K562 (cell line): ENCODE measurements around the gene SNPH. TPM values are rescaled to one million over a fixed set of nuclear protein-coding genes. Genes with fewer than 3 reads are reported as not detected.
A peak's percentile ranks its signal among the peaks of the same experiment; 100 is the strongest.

Source experiments
- ATAC-seq: fragments of 200-7000 bp; cut with Tn5 transposase; 3 replicates; pipeline ENCODE4 v1.9.1; 2020; ENCODE audit warnings: moderate library complexity
- BruUV-seq: library from RNA; stranded (reverse); fragments of 400-500 nt; replicated peaks from 2 replicates; lab custom pipeline; 2021; lab: Mats Ljungman, UMichigan
- CTCF ChIA-PET: fragments of 300-600 bp; formaldehyde crosslinking; extraction: SDS; loops from one replicate; lab custom pipeline; 2021; ENCODE audit warnings: low intra/inter-chr PET ratio; lab: Yijun Ruan, JAX
- POLR2A ChIA-PET: fragments of 300-600, 350-650 bp; sonication (Branson Sonifier 250); formaldehyde crosslinking; extraction: SDS; loops from one replicate; lab custom pipeline; 2021; ENCODE audit warnings: antibody characterized with exemption, inconsistent platforms; lab: Yijun Ruan, JAX
- DNase-seq, 4 experiments: peaks; one replicate each; pipeline versions ENCODE4 v3.0.0 to v3.0.0-alpha.2; 2011 to 2018; ENCODE audit warnings: low spot score in 3 of 4, mixed read lengths in 3 of 4; ENCODE audit errors: extremely low read depth in 1 of 4
- FAIRE-seq: peaks from 2 replicates; lab custom pipeline; 2011; peaks lifted over from hg19 to GRCh38; lab: Jason Lieb, UNC
- H2AFZ ChIP-seq: 2 replicates; pipeline ENCODE4 v1.6.0; 2011; ENCODE audit warnings: low read depth, low read length, control low read depth, inconsistent platforms
- H3K27ac ChIP-seq: fragments of 200-600 bp; 3 replicates; pipeline ENCODE4 v1.8.0; 2011; ENCODE audit warnings: low read depth, mild to moderate bottlenecking, control low read depth, inconsistent platforms, low read length, moderate library complexity, mixed read lengths; ENCODE audit errors: extremely low read depth
- H3K27me3 ChIP-seq, 2 experiments: fragments of 300-600 bp in 1 of 2; 2 replicates in 1 of 2; 3 replicates in 1 of 2; pipeline versions ENCODE4 v1.6.0 to v1.8.0; 2011; ENCODE audit warnings: inconsistent platforms in 2 of 2, low read length in 2 of 2, mild to moderate bottlenecking in 1 of 2, mixed read lengths in 1 of 2, moderate library complexity in 1 of 2; ENCODE audit not compliant: control insufficient read depth in 2 of 2, insufficient read depth in 2 of 2
- H3K36me3 ChIP-seq: fragments of 300-600 bp; 3 replicates; pipeline ENCODE4 v1.8.0; 2011; ENCODE audit warnings: mild to moderate bottlenecking, low read length, inconsistent platforms; ENCODE audit not compliant: control insufficient read depth, insufficient read depth
- H3K4me1 ChIP-seq, 2 experiments: fragments of 200-600 bp in 1 of 2; replicated peaks in 1 of 2; 2 replicates in 1 of 2; 3 replicates in 1 of 2; pipeline versions ENCODE4 v1.5.1 to v1.8.0; 2011; ENCODE audit warnings: inconsistent platforms in 2 of 2, low read length in 2 of 2, mild to moderate bottlenecking in 1 of 2, mixed read lengths in 1 of 2, moderate library complexity in 1 of 2; ENCODE audit not compliant: control insufficient read depth in 2 of 2, insufficient read depth in 2 of 2
- H3K4me2 ChIP-seq: 2 replicates; pipeline ENCODE4 v1.6.1; 2011; ENCODE audit warnings: low read length, control low read depth, inconsistent platforms, mixed read lengths; ENCODE audit not compliant: insufficient read depth
- H3K4me3 ChIP-seq: fragments of 200-600 bp; sonication (generic), shearing (Covaris generic); 2 replicates; pipeline ENCODE4 v1.5.1; 2016; ENCODE audit warnings: control low read depth, inconsistent platforms
- H3K79me2 ChIP-seq: fragments of 200-600 bp; 3 replicates; pipeline ENCODE4 v1.8.0; 2011; ENCODE audit warnings: low read length, inconsistent platforms; ENCODE audit not compliant: control insufficient read depth, insufficient read depth
- H3K9ac ChIP-seq, 2 experiments: 2 replicates each; pipeline versions ENCODE4 v1.6.0 to v1.6.1; 2011; ENCODE audit warnings: low read depth in 2 of 2, low read length in 2 of 2, control low read depth in 1 of 2, inconsistent platforms in 1 of 2, mild to moderate bottlenecking in 1 of 2, mixed read lengths in 1 of 2; ENCODE audit not compliant: insufficient read depth in 1 of 2
- H3K9me1 ChIP-seq: one replicate; pipeline ENCODE4 v1.6.0; 2011; ENCODE audit warnings: inconsistent platforms, mild to moderate bottlenecking, low read length, moderate library complexity; ENCODE audit not compliant: control insufficient read depth, insufficient read depth
- H3K9me3 ChIP-seq: replicated peaks from 2 replicates; pipeline ENCODE4 v1.5.1; 2011; ENCODE audit warnings: low read depth, low read length, inconsistent platforms; ENCODE audit not compliant: control insufficient read depth, insufficient read depth
- H4K20me1 ChIP-seq: replicated peaks from 2 replicates; pipeline ENCODE4 v1.6.1; 2011; ENCODE audit warnings: low read length, inconsistent platforms, mixed read lengths; ENCODE audit not compliant: control insufficient read depth, insufficient read depth
- ATF2 ChIP-seq: sonication (generic); formaldehyde crosslinking; IDR thresholded peaks from 2 replicates; pipeline ENCODE4 v1.8.1; 2022; ENCODE audit warnings: missing genetic modification reagents
- CTCF ChIP-seq, 3 experiments: IDR thresholded peaks in 2 of 3; conservative IDR thresholded peaks in 1 of 3; 2 replicates each; pipeline ENCODE4 v1.5.1; 2011 to 2012; ENCODE audit warnings: low read length in 3 of 3, mild to moderate bottlenecking in 3 of 3, control low read depth in 2 of 3, improper control_type of control experiment in 1 of 3, inconsistent platforms in 1 of 3, low read depth in 1 of 3, mixed read lengths in 1 of 3, moderate library complexity in 1 of 3; ENCODE audit not compliant: insufficient read depth in 2 of 3
- HNRNPL ChIP-seq: fragments of 200-400 bp; formaldehyde crosslinking; IDR thresholded peaks from 2 replicates; pipeline ENCODE4 v1.6.1; 2017; ENCODE audit warnings: low read depth, mild to moderate bottlenecking, low read length
- ZNF592 ChIP-seq: fragments of 450-650 bp; IDR thresholded peaks from 2 replicates; pipeline ENCODE4 v1.6.1; 2017; ENCODE audit warnings: antibody characterized with exemption, mild to moderate bottlenecking
- WGBS: fragments of 100-300 bp; shearing (Covaris generic); methylation state at CpG from one replicate; pipeline ENCODE4 v1.1.6; 2016; ENCODE audit warnings: low coverage, mixed read lengths; ENCODE audit not compliant: insufficient coverage; ENCODE audit errors: missing lambda C conversion rate; 5-methylcytosine and 5-hydroxymethylcytosine counted together
- in situ Hi-C: fragments of 300-500 bp; cut with MboI; formaldehyde crosslinking; loops from 4 replicates; pipeline ENCODE4 v1.15.0; 2018; ENCODE audit warnings: inconsistent platforms, mixed read lengths
- intact Hi-C: fragments of 100-400 bp; cut with micrococcal nuclease; formaldehyde crosslinking; loops from 2 replicates; pipeline ENCODE4 v1.14.2; 2022
- polyA plus RNA-seq, 8 experiments: library from polyadenylated mRNA; depleted of rRNA in 4 of 8; stranded (reverse) in 5 of 8; unstranded in 3 of 8; fragments of >200 nt; fragmentation: Nextera tagmentation in 2 of 8; fragmentation: Illumina TruSeq in 1 of 8; extraction: Ambion mirVana in 2 of 8; extraction: Trizol in 1 of 8; gene quantifications; 2 replicates each; pipeline versions ENCODE4 v1.2.1 to v1.2.3, GENCODE V29; 2011 to 2014; ENCODE audit warnings: inconsistent platforms in 1 of 8, missing spikeins in 1 of 8
- total RNA-seq, 7 experiments: library from RNA; depleted of rRNA in 6 of 7; stranded (reverse); fragments of >200 nt in 6 of 7; fragmentation: Illumina TruSeq in 2 of 7; extraction: Trizol in 2 of 7; gene quantifications; 2 replicates each; pipeline versions ENCODE4 v1.2.1 to v1.2.3, GENCODE V29; 2011 to 2021; ENCODE audit warnings: low replicate concordance in 1 of 7

SNPH gene
- total and polyA plus RNA-seq, 9 of the 15 experiments (the other 6 are each of a cell fraction or from before 2014, with no cell fraction given), result 0.03 to 4.2 (median 1.4) TPM

GRCh38 chr20:1313236-1313964 lies 47.3 kb downstream of the SNPH start:
- peaks cover 0 to 13% of the 10 kb centered on the region in 2 experiments; a peak in 3 of 5 replicates for H3K4me1 ChIP-seq
- TF ChIP-seq CTCF (IDR thresholded peaks at IDR 0.05 in 2 of 3, conservative IDR thresholded peaks at IDR 0.05 in 1 of 3; ENCODE audit: insufficient read depth in 2 of 3, low read depth in 1 of 3, low read length in 3 of 3) (peak; percentile 76 to 86 (median 84)), ZNF592 (0 out of 2 replicates have a peak, but pooled peaks have one; percentile 18), ATF2 (CRISPR knock-in tag) (no peak), HNRNPL (peak; percentile 29; the same call in 1 of the 2 replicates)

More at GRCh38 chr20:1313236-1313964, 47.3 kb downstream of the SNPH start:
- Histone ChIP-seq H3K4me2 (no peak overlapping the region), H3K9me1 (no peaks in the 10 kb centered on the region), H4K20me1 (no peaks in the 10 kb centered on the region), H3K27me3 (no peaks in the 10 kb centered on the region), H2AFZ (peak overlapping the region; percentile 85), H3K4me3 (no peak overlapping the region), H3K36me3 (no peaks in the 10 kb centered on the region), H3K79me2 (no peaks in the 10 kb centered on the region), H3K27ac (no peak overlapping the region), H3K9ac (no peak overlapping the region), H3K9me3 (no peaks in the 10 kb centered on the region)
- POLR2A ChIA-PET, result no interaction called here
- 0% methylated on average over 7 of the region's 38 CpGs for WGBS
- BruUV-seq, result no TSS peak
- peak; percentile 70 to 75 (median 72) for DNase-seq
- in situ Hi-C loops, result no loop called here
- peak; percentile 87 for ATAC-seq
- intact Hi-C loops, result loop anchor here (1.0 to 10.0 kb wide), 3 partner anchors 84 to 191 kb away; no protein-coding TSS in a partner anchor
- peak; percentile 75 for FAIRE-seq
- CTCF ChIA-PET, result interaction anchor here (0.7 to 1.6 kb wide), 6 partner anchors 17 to 156 kb away, joined by 3 to 8 read pairs (median 6); no protein-coding TSS in a partner anchor
